GM12801 (cell line): ENCODE measurements around the gene CHAMP1.

Experiments
- TF ChIP-seq, protein P1 (sequence below): IDR thresholded peaks from one replicate; pipeline ENCODE4 v1.5.1; 2011; ENCODE audit warnings: control low read depth; ENCODE audit not compliant: insufficient read length; ENCODE audit errors: extremely low read depth

Gene CHAMP1

DNA sequence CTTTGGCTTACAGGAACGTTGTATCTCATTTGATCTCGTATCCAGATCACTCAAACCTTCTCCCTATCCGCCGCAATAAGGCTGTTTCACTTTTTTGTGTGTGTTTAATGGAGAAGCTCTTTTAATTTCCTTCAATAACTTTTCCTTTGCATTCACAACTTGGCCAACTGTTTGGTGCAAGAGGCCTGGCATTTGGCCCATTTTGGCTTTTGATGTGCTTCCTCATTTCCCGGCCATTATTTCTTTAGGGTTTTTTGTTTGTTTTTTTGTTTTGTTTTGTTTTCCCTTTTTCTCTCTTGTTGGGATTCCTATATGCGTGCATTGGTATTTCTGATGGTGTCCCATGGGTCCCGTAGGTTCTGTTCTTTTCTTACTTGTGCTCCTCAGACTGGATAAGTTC, 39.0 kb upstream of the CHAMP1 start:
- TF ChIP-seq, protein P1, sequence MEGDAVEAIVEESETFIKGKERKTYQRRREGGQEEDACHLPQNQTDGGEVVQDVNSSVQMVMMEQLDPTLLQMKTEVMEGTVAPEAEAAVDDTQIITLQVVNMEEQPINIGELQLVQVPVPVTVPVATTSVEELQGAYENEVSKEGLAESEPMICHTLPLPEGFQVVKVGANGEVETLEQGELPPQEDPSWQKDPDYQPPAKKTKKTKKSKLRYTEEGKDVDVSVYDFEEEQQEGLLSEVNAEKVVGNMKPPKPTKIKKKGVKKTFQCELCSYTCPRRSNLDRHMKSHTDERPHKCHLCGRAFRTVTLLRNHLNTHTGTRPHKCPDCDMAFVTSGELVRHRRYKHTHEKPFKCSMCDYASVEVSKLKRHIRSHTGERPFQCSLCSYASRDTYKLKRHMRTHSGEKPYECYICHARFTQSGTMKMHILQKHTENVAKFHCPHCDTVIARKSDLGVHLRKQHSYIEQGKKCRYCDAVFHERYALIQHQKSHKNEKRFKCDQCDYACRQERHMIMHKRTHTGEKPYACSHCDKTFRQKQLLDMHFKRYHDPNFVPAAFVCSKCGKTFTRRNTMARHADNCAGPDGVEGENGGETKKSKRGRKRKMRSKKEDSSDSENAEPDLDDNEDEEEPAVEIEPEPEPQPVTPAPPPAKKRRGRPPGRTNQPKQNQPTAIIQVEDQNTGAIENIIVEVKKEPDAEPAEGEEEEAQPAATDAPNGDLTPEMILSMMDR: no peak

DNA sequence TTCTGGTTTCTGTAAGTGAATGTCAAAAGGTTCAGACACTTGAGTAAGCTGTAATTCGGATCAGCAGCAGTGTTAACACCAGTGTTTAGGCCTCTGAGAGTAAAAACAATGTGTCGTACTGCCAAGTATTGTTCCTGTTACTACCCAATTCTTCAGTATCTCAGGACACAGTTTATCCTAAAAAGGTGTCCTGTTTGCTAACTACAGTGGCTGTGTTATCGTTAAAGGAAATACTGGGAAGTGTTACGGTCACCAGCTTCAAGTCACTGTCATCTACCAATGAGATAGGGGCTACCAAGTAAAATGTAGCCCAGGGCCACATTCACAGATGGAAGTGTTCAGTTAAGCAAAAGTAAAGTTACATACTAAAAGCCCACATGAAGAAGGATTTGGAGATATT, 35.2 kb upstream of the CHAMP1 start:
- TF ChIP-seq, protein P1: no peak

DNA sequence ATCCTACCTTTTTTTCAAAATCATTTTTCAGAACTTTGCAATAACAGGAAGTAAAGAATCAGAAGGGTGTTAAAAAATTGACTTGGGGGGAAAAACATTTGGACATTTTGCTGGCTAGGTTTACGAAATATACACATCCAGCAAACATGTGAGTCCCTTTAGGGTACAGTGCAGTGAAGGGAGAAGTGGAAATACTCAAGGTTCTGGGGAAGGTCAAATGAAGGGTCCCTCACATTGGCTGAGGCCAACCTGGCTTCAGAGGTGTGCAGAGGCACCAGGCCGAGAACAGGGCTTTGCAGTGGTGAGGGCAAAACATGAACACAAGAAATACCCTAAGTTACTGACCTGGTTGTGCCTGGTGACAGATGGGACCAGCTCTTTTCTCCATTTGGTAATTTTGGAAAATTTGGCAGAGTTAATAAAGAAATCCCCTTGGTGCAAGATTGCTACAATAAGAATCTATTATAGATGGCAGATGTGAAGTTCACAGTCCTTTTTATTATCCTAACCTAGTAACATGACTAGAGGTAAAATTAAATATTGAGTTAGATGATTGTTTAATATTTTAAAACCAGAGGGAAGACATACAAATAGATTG, 34.4 kb upstream of the CHAMP1 start:
- TF ChIP-seq, protein P1: no peak

DNA sequence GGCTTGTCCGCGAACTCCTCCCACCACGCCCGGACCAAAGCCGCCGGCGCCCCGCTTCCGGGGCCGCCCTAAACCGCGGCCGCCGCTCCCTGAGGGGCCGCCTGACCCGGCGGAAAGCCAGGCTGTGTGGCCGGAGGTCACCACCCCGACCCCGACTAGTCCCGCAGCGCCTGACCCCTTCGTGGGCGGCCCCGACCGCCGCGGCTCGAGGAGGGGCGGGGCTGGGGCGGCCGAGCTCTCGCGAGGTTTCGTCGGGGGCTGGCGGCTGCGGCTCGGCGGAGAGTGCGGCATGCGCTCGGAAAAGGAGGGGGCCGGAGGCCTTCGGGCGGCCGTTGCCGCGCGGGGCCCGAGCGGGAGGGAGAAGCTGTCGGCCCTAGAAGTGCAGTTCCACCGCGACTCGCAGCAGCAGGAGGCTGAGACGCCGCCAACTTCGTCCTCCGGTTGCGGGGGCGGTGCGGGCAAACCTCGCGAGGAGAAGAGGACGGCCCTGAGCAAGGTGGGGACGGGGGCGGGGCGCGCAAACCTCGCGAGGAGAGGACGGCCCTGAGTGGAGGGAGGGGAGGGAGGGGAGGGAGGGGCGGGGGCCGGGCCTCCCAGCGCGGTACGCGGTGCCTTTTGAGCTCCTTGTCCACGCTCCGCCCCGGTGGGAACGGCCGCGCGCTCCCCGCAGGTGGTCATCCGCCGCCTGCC, 32.8 kb upstream of the CHAMP1 start, which contains the start of gene UPF3A:
Gene UPF3A, plus strand, starts transcription at position 251 of the 690 bp plus-strand sequence. Its CDS starts 39 bp downstream, at position 290.
- TF ChIP-seq, protein P1: no peak

DNA sequence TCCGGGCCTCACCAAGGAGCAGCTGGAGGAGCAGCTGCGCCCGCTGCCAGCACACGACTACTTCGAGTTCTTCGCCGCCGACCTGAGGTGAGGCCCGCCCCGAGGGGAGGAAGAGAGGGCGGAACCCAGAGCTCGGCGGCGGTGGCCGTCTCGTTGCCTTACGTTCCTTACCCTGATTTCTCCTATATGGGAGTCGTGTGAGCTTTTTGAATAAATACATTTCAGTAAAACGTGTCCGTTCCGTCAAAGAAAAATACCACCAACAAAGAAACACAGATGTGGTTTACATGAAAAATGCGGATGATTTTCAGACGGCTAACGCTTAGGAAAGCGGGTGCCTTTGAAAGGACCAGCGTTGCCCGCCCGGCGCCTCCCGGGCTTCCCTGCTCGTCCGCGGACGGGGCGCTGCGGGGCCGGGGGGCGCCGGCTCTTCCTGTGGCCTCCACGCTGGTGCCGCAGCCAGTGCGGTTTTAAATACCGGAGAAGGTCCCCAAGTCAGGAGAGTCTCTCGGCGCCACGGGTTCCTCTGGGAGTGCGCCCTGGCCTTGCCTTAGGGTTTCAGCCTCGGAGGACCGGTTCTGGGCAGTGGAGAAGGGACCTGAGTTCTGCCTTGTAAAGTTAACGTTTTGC, 32.1 kb upstream of the CHAMP1 start:
- TF ChIP-seq, protein P1: no peak

DNA sequence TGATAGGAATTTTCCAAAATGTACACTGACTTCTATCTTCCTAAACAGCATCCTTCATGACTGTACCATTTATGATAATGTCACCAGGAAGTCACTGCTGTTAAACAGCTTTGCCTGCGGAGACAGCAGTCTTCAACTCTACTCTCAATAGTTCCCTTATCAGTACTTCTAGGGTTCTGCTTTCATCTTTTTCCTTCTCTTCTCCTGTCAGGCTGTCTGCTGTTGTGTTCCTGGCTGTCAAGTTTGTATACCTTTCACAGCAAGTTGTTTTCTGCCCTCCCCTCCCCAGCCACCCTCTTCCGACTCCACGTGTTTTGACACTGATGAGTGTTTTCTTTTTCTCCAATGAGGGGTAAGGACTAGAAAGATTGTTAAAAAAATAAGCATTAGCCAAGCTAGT, 30.7 kb upstream of the CHAMP1 start:
- TF ChIP-seq, protein P1: no peak

DNA sequence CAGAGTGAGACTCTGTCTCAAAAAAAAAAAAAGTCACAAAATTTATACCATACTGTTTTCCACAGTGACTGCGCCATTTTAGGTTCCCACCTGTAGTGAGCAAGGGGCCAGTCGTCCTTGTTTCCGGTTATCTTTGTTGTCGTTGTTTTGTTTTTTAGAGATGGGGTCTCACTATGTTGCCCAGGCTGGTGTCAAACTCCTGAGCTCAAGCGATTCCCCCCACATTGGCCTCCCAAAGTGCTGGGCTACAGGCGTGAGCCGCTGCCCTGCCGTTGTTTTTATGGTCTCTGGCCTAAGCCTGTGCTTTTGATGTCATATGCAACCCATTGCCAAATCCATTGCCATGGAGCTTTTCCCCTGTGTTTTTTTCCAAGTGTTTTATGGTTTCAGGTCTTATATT, 29.6 kb upstream of the CHAMP1 start:
- TF ChIP-seq, protein P1: no peak
